RWPE1 (cell line): ENCODE measurements around the gene TPGS1.
A peak's percentile ranks its signal among the peaks of the same experiment; 100 is the strongest.

ENCODE experiments used
- CTCF ChIA-PET: fragments of 350-600 bp; sonication (Branson Sonifier 250); formaldehyde crosslinking; extraction: SDS; loops from one replicate; lab custom pipeline; 2021; lab: Yijun Ruan, JAX
- POLR2A ChIA-PET: fragments of 400-600 bp; formaldehyde crosslinking; extraction: SDS; loops from one replicate; lab custom pipeline; 2020; ENCODE audit warnings: antibody characterized with exemption; ENCODE audit not compliant: low non-redundant PET; lab: Yijun Ruan, JAX
- DNase-seq: peaks from one replicate; pipeline ENCODE4 v3.0.0; 2012; ENCODE audit warnings: low spot score
- H3K27ac ChIP-seq: fragments of 450-650 bp; 2 replicates; pipeline ENCODE4 v1.5.1; 2017
- TF ChIP-seq, protein P1 (sequence below): fragments of 450-650 bp; conservative IDR thresholded peaks from 2 replicates; pipeline ENCODE4 v1.5.1; 2017; ENCODE audit warnings: low read depth, mild to moderate bottlenecking

Gene TPGS1

DNA sequence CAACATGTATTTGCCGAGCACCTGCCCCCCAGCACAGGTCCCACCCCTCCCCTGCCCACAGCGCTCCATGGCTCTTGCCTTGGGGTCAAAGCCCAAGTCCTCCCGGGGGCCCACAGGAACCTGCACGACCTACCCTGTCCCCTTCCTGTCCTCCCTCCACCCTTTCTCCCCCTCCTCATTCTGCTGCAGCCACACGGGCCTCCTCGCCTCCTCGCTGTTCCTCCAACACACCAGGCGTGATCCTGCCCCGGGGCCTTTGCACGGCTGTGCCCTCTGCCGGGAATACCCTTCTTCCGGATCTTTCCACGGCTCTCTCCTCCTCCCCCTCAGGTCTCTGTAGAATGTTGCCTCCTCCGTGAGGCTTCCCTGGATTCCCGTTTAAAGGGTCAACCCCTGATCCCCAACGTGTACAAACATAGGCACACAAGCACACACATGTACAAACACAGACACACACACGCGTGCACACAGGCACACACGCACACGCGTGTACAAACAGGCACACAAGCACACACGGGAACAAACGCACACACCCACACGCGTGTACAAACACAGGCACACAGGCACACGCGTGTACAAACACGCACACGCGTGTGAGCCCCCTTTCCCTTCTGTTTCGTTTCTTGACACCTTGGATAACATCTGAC is 8.2 kb upstream of the TPGS1 start:
- CTCF ChIA-PET: interaction anchor here (1.9 kb wide), 1 partner anchor 8 kb away, joined by 8 read pairs; no protein-coding TSS in a partner anchor
- POLR2A ChIA-PET: no interaction called here
- TF ChIP-seq, protein P1, sequence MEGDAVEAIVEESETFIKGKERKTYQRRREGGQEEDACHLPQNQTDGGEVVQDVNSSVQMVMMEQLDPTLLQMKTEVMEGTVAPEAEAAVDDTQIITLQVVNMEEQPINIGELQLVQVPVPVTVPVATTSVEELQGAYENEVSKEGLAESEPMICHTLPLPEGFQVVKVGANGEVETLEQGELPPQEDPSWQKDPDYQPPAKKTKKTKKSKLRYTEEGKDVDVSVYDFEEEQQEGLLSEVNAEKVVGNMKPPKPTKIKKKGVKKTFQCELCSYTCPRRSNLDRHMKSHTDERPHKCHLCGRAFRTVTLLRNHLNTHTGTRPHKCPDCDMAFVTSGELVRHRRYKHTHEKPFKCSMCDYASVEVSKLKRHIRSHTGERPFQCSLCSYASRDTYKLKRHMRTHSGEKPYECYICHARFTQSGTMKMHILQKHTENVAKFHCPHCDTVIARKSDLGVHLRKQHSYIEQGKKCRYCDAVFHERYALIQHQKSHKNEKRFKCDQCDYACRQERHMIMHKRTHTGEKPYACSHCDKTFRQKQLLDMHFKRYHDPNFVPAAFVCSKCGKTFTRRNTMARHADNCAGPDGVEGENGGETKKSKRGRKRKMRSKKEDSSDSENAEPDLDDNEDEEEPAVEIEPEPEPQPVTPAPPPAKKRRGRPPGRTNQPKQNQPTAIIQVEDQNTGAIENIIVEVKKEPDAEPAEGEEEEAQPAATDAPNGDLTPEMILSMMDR: no peak
- DNase-seq: no peak
- no peak overlapping the region for H3K27ac ChIP-seq

DNA sequence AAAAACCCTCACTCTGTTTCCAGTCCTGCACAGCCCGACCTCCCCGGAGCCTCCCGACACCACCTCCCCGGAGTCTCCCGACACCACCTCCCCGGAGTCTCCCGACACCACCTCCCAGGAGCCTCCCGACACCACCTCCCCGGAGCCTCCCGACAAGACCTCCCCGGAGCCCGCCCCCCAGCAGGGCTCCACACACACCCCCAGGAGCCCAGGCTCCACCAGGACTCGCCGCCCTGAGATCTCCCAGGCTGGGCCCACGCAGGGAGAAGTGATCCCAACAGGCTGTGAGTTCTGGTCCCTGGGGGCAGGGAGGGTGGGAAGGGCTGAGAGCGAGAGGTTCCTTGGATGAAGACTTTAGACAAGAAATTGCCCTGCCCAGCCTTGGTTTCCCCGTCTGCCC is 5.7 kb upstream of the TPGS1 start:
- H3K27ac ChIP-seq: no peak overlapping the region
- ChIA-PET CTCF (no interaction called here), POLR2A (no interaction called here)
- no peak for DNase-seq
- TF ChIP-seq, protein P1: no peak

DNA sequence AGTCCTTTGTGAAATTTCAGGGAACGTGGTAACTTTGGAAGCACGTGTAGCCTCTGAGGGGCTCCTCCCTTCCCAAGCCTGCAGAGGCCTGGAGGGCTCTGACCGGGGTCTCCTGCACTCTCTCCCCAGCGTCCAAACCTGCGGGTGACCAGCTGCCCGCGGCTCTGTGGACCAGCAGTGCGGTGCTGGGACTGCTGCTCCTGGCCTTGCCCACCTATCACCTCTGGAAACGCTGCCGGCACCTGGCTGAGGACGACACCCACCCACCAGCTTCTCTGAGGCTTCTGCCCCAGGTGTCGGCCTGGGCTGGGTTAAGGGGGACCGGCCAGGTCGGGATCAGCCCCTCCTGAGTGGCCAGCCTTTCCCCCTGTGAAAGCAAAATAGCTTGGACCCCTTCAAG is 2.7 kb upstream of the TPGS1 start:
- ChIA-PET POLR2A (interaction anchor here (0.7 kb wide), 1 partner anchor 96 kb away, joined by 5 read pairs; the partner anchor contains the start of gene C2CD4C), CTCF (no interaction called here)
- no peak for DNase-seq
- TF ChIP-seq, protein P1: no peak
- H3K27ac ChIP-seq: no peak overlapping the region

DNA sequence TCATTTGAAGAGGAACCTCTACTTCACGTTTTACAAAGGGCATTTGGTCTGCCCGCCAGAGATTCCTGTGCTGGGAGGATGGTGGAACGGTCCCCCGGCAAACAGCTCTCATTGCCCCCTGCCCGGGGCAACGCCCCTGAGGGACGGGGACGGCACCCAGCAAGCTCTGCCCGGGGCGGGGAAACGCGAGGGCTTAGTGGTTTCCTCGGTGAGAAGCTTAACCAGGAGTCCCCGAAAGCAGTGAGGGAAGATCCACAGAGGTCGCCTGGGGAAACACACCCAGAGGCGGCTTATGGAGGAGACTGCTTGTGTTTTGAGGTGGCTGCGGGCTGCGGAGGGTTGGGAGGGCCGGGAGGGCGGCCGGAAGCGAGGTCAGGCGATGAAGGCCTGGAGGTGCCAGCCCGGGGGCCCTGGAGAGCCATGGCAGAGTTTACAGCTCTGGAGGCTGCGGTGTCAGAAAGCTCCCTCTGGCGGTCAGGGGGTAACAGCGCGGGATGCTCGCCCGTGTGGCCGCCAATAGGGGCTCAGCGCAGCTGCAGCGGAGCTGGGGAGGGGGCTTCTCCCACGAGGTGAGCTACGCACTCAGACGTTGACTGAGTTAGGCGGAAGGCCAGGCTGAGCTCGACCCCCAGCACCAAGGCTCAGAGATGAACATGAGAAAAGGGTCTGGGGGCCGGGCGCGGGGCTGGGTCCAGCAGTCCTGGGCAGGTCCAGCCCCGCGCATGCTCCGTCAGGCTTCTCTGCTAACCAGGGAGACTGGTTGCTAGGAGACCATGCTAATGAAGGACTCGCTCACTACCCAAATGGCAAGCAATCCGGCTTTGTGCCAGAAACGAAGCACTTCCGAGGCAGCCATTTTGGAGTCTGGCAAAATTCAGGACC is 652 bp upstream of the TPGS1 start:
- ChIA-PET CTCF (interaction anchor here (0.7 to 1.2 kb wide), 8 partner anchors 8 to 211 kb away, joined by 3 to 9 read pairs (median 5); partner anchors contain the start of genes MADCAM1 and SHC2), POLR2A (interaction anchor here (0.7 kb wide), 1 partner anchor 25 kb away, joined by 3 read pairs; no protein-coding TSS in a partner anchor)
- H3K27ac ChIP-seq: peak overlapping the region; percentile 92
- TF ChIP-seq, protein P1: peak; percentile 93
- DNase-seq: peak; percentile 98

DNA sequence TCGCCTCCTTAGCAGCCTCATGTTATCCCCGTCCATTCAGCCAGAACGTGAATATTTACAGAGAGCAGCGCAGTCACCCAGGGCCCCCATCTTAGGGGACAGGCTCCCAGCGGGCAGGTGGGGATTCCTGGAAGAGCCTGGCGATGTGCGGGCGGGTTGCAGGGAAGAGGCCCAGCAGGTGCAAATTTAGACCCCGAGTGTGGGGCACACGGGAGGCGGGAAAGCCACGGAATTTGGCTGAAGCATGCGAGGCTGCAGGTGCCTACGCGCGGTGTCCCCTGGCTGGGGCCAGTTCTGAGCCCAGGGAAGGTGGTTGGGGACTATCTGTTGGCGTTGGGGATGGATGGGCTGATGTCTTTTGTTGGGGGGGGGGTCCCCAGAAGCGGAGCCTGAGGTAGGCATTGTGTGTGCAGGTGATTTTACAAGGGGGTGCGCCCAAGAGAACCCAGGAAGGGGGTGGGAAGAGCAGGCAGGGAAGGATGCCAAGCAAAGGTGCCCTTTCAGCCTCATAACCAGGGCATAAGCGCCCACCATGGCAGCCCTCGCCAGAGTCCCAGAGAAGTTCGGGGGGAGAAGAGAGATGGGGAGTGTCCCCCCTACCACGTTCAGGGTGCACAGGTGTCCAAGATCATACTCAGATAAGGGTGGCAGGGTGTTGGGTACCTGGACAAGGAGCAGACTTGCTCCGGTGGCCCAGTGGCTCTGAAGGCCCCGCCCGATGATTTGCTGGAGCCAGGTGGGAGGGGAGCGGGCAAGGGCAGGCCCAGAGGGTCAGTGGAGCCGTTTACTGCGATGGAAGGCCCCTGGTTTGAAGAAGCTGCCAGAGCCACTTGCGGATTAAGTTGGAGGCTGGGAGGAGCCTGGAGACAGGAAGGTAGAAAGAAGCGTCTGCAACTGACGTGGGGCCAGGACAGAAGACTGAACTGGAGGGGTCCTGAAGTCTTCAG is 1.2 kb downstream of the TPGS1 start:
- TF ChIP-seq, protein P1: no peak
- no peak for DNase-seq
- peak overlapping the region; percentile 92 for H3K27ac ChIP-seq
- POLR2A ChIA-PET: no interaction called here
- CTCF ChIA-PET: no interaction called here
